AG04450 (cell line): ENCODE measurements around the gene IGSF22. TPM values are rescaled to one million over a fixed set of nuclear protein-coding genes. Genes with fewer than 3 reads are reported as not detected.

Source experiments
- CTCF ChIA-PET: fragments of 300-600, 350-600 bp; formaldehyde crosslinking; extraction: SDS; loops from one replicate; lab custom pipeline; 2022; ENCODE audit warnings: antibody characterized with exemption, inconsistent platforms; lab: Charles Lee
- POLR2A ChIA-PET: fragments of 350-600 bp; formaldehyde crosslinking; extraction: SDS; loops from one replicate; lab custom pipeline; 2021; ENCODE audit warnings: antibody characterized with exemption, inconsistent platforms; lab: Yijun Ruan, JAX
- DNase-seq: peaks from one replicate; pipeline ENCODE4 v3.0.0-alpha.2; 2011; ENCODE audit warnings: low read depth, low spot score
- H3K27ac ChIP-seq: one replicate; pipeline ENCODE4 v1.5.1; 2012; ENCODE audit warnings: low read depth, low read length, control low read depth
- H3K27me3 ChIP-seq: one replicate; pipeline ENCODE4 v1.6.0; 2012; ENCODE audit warnings: low read length; ENCODE audit not compliant: control insufficient read depth, insufficient read depth
- H3K4me3 ChIP-seq: 2 replicates; pipeline ENCODE4 v1.5.1; 2011; ENCODE audit warnings: mild to moderate bottlenecking, low read depth, low read length, control low read depth
- H3K9me3 ChIP-seq: 2 replicates; pipeline ENCODE4 v1.5.1; 2012; ENCODE audit warnings: low read length; ENCODE audit not compliant: control insufficient read depth, insufficient read depth
- polyA plus RNA-seq: library from polyadenylated mRNA; depleted of rRNA; stranded (reverse); fragments of >200 nt; gene quantifications from 2 replicates; pipeline ENCODE4 v1.2.3, GENCODE V29; 2011
- TF ChIP-seq, protein P1 (sequence below): IDR thresholded peaks from 2 replicates; pipeline ENCODE4 v1.5.1; 2011; ENCODE audit warnings: low read depth, low read length, control low read depth, inconsistent platforms

IGSF22 gene
- polyA plus RNA-seq, 1 experiment, result not detected

DNA sequence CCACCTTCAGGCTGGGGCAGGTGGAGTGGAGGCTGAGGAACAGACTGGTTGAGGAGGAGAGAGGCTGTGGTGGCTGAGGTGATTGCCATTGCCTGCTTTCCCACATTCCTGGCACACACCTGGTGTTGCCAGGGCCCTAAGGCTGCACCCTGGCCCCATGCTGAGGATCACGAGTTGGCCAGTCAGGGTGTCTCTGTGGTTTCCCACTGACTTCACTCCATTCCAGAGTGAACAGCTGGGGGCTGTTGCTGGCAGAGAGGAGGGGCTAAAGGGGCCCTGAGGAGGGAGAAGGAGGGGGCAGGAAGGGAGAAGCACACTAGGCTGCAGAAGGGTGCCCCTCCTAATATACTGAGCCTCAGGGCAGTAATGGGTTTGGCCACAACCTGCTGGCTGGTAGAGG, 25.6 kb downstream of the IGSF22 start:
- H3K27ac ChIP-seq, result no peak overlapping the region

DNA sequence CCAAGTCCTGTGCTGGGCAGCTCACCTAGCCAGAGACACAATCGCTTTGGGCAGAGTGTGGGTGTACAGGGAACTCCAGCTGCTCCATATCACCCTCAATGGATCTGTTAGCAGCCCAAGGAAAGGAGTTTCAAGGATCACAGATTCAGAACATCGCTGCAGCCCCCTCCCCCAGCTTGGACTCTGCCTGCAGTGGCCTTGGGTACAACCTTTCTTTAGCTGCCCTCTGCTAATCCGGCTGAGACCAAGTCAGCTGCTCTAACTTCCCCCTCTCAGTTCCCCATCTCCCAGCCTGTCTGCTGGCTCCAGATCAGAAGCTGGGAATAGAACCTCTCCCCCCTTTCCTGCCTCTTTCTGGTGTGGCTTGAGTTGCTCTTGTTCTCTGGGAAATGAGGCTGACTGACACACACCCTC, 26.1 kb downstream of the IGSF22 start:
- Histone ChIP-seq H3K9me3 (no peaks in the 10 kb centered on the region; the same call in 1 of the 2 replicates), H3K27me3 (peaks cover 24% of the 10 kb centered on the region), H3K4me3 (no peak overlapping the region), H3K27ac (no peak overlapping the region)
- ChIA-PET POLR2A (no interaction called here), CTCF (interaction anchor here (2.6 kb wide), 1 partner anchor 23 kb away, joined by 13 read pairs; no protein-coding TSS in a partner anchor)
- TF ChIP-seq, protein P1, sequence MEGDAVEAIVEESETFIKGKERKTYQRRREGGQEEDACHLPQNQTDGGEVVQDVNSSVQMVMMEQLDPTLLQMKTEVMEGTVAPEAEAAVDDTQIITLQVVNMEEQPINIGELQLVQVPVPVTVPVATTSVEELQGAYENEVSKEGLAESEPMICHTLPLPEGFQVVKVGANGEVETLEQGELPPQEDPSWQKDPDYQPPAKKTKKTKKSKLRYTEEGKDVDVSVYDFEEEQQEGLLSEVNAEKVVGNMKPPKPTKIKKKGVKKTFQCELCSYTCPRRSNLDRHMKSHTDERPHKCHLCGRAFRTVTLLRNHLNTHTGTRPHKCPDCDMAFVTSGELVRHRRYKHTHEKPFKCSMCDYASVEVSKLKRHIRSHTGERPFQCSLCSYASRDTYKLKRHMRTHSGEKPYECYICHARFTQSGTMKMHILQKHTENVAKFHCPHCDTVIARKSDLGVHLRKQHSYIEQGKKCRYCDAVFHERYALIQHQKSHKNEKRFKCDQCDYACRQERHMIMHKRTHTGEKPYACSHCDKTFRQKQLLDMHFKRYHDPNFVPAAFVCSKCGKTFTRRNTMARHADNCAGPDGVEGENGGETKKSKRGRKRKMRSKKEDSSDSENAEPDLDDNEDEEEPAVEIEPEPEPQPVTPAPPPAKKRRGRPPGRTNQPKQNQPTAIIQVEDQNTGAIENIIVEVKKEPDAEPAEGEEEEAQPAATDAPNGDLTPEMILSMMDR, result no peak
- DNase-seq, result no peak

More for the DNA sequence above, 25.6 kb downstream of the IGSF22 start:
- ChIA-PET CTCF (interaction anchor here (2.6 kb wide), 1 partner anchor 22 kb away, joined by 13 read pairs; no protein-coding TSS in a partner anchor), POLR2A (no interaction called here)
- TF ChIP-seq, protein P1, result no peak
- no peak overlapping the region for H3K4me3 ChIP-seq
- no peak for DNase-seq
- no peaks in the 10 kb centered on the region; the same call in 1 of the 2 replicates for H3K9me3 ChIP-seq
- H3K27me3 ChIP-seq, result peaks cover 28% of the 10 kb centered on the region

DNA sequence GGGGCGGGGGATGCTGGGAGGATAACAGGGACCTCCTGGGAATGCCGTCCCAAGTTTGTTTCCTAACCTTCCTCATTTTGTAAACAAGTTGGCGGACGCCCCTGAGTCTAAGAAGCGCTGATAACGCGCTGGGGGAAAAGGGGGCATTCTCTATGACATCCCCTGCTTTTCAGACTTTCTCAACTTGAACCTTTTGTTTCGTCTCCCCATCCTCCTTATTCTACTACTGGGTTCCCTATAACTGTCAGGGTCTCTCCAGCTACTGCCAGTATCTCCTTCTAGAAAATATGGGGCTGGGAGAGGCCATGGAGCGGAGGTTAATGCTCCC, 26.8 kb downstream of the IGSF22 start:
- no peak for DNase-seq
- Histone ChIP-seq H3K4me3 (peak overlapping the region; percentile 62), H3K9me3 (no peaks in the 10 kb centered on the region; the same call in 1 of the 2 replicates), H3K27me3 (peaks cover 22% of the 10 kb centered on the region), H3K27ac (no peak overlapping the region)
- ChIA-PET CTCF (interaction anchor here (2.6 kb wide), 1 partner anchor 23 kb away, joined by 13 read pairs; no protein-coding TSS in a partner anchor), POLR2A (no interaction called here)
- TF ChIP-seq, protein P1, result no peak

DNA sequence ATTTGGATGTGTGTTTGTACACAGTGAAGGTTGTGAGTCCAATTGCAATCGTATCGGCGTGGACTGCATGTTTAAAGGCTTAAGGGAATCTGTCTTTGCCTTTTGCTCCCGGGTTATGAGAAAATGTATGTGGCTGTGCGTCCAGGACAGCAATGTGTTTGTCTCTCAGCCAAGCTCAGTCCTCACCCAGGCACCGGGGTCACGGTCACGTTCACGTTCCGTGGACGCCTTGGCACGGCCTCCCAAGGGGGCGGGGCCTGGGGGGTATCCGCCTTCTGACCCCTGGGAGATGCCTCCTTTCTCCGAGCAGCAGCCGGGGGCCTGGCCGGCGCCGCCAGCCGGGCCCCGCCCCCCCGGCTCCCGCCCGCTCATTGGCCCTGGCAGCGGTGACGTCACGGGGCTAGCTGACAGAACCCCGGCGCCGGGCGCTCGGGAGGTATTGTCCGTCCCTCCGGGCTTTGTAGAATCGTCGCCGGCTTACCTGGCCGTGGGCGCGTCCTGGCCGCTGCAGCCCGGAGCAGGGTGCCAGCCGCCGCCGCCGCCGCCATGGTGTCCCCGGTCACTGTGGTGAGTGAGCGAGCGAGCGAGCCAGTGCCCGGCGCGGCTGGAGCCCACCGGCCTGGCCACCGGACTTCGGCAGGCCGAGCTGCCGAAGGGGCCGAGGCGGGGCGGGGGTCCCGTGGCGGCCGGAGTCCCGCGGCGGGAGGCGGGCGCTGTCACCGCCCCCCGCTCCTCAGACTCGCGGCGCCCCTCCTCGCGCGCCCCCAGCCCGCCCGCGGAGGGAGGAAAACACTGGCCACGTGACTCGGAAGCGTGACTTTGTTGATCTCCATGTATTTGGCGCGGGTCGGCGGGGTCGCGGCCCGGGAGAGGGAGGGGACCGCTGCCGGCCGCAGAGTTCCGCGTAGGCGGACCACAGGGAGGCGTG, 27.4 kb downstream of the IGSF22 start, which contains the start of gene TMEM86A:
TSS of gene TMEM86A (plus strand) at position 439 of the 928 bp plus-strand sequence. CDS start at position 547, 108 bp downstream.
- Histone ChIP-seq H3K9me3 (no peaks in the 10 kb centered on the region; the same call in 1 of the 2 replicates), H3K4me3 (peak within 1 kb of the TSS; percentile 62), H3K27ac (no peak within 1 kb of the TSS), H3K27me3 (peaks cover 17% of the 10 kb centered on the region)
- DNase-seq, result no peak
- TF ChIP-seq, protein P1, result no peak
- CTCF ChIA-PET, result interaction anchor here (0.6 to 2.6 kb wide), 3 partner anchors 24 to 520 kb away, joined by 3 to 13 read pairs (median 4); no protein-coding TSS in a partner anchor
- POLR2A ChIA-PET, result interaction anchor here (1.0 kb wide), 1 partner anchor 64 kb away, joined by 5 read pairs; the partner anchor contains the start of gene SPTY2D1
